Measurements from ENCODE around the gene CACNG1.

CACNG1 gene

DNA sequence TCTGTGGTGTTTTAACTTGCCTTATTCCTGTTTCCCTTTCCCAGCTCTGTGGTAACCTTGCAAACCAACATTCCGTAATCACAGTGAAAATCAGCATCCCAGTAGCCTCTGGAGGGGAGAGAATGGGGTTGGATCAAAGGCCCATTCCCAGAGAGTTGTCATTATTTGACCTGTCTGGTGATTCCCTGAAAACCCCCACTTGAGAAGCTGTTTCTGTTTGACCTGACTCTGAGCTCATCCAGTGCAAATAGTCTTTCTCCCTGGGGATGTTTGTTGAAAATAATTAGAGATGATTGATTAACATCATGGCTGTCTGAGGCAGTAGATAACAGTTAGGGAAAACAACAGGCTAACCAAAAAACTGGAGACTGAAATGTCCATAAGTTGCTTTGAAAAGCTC, 3.0 kb downstream of the CACNG1 start:
- Histone ChIP-seq H3K27me3 (replicated peaks; ENCODE audit: control insufficient read depth, insufficient read depth, low read length) (no peaks in the 10 kb centered on the region), H3K4me3 (replicated peaks; ENCODE audit: low read depth, low read length) (no peak overlapping the region), H3K36me3 (ENCODE audit: control insufficient read depth, insufficient read depth, low read length) (no peaks in the 10 kb centered on the region)
- no peak for DNase-seq (ENCODE audit: extremely low read depth, insufficient read length)
- TF ChIP-seq, protein P1, sequence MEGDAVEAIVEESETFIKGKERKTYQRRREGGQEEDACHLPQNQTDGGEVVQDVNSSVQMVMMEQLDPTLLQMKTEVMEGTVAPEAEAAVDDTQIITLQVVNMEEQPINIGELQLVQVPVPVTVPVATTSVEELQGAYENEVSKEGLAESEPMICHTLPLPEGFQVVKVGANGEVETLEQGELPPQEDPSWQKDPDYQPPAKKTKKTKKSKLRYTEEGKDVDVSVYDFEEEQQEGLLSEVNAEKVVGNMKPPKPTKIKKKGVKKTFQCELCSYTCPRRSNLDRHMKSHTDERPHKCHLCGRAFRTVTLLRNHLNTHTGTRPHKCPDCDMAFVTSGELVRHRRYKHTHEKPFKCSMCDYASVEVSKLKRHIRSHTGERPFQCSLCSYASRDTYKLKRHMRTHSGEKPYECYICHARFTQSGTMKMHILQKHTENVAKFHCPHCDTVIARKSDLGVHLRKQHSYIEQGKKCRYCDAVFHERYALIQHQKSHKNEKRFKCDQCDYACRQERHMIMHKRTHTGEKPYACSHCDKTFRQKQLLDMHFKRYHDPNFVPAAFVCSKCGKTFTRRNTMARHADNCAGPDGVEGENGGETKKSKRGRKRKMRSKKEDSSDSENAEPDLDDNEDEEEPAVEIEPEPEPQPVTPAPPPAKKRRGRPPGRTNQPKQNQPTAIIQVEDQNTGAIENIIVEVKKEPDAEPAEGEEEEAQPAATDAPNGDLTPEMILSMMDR (IDR thresholded peaks at IDR 0.05; ENCODE audit: insufficient read depth, low read length, poor library complexity, severe bottlenecking), result no peak

DNA sequence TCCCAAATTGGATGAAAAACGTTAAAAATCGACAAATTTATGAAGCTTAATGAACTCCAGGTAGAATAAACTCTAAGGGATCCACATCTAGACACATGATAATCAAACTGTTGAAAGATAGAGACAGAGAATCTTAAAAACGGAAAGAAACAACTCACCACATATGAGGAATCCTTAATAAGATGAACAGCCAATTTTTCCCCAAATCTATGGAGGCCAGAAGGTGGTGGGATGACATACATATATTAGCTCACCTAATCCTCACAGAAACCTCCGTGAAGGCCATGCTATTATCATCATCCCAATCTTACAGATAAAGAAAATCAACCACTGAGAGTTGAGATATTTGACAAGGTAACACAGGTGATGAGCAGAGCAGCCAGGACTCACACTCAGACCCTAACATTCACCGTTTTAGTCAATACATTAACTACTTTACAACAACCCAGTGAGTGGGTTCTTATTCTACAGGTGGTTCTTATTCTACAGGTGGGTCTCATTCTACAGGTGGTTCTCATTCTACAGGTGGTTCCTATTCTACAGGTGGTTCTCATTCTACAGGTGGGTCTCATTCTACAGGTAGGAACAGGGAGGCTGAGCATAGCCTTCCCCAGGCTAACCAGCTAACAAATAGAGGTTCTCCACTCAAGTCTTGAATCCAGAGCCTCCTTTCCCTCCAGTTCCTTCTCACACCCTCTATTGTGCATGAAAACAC, 4.8 kb downstream of the CACNG1 start:
- no peaks in the 10 kb centered on the region for H3K36me3 ChIP-seq (ENCODE audit: control insufficient read depth, insufficient read depth, low read length)
- H3K27me3 ChIP-seq (replicated peaks; ENCODE audit: control insufficient read depth, insufficient read depth, low read length), result no peaks in the 10 kb centered on the region
- no peak for DNase-seq (ENCODE audit: extremely low read depth, insufficient read length)
- no peak overlapping the region for H3K4me3 ChIP-seq (replicated peaks; ENCODE audit: low read depth, low read length)
- TF ChIP-seq, protein P1 (IDR thresholded peaks at IDR 0.05; ENCODE audit: insufficient read depth, low read length, poor library complexity, severe bottlenecking), result no peak

DNA sequence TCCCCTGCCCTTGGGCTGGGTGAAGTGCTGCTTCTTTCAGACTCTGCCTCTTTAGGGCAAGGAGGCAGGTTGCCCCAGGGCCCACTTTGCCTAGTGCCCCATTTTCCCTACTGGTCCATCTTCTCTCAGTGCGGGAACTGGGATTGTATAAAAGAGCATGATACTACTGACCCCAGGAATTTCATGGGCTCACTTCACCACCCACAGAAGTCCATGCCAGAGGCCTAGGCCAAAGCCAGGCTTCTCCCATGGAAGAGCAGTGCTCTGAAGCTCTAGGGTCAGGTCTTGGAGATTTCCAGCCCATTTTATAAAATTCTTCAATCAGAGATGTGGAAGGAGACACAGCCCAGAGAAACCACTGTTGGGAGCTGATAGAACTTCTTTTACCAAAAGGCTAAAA, 5.7 kb downstream of the CACNG1 start:
- Histone ChIP-seq H3K27me3 (replicated peaks; ENCODE audit: control insufficient read depth, insufficient read depth, low read length) (no peaks in the 10 kb centered on the region), H3K4me3 (replicated peaks; ENCODE audit: low read depth, low read length) (no peak overlapping the region), H3K36me3 (ENCODE audit: control insufficient read depth, insufficient read depth, low read length) (no peaks in the 10 kb centered on the region)
- TF ChIP-seq, protein P1 (IDR thresholded peaks at IDR 0.05; ENCODE audit: insufficient read depth, low read length, poor library complexity, severe bottlenecking), result no peak
- DNase-seq (ENCODE audit: extremely low read depth, insufficient read length), result no peak

DNA sequence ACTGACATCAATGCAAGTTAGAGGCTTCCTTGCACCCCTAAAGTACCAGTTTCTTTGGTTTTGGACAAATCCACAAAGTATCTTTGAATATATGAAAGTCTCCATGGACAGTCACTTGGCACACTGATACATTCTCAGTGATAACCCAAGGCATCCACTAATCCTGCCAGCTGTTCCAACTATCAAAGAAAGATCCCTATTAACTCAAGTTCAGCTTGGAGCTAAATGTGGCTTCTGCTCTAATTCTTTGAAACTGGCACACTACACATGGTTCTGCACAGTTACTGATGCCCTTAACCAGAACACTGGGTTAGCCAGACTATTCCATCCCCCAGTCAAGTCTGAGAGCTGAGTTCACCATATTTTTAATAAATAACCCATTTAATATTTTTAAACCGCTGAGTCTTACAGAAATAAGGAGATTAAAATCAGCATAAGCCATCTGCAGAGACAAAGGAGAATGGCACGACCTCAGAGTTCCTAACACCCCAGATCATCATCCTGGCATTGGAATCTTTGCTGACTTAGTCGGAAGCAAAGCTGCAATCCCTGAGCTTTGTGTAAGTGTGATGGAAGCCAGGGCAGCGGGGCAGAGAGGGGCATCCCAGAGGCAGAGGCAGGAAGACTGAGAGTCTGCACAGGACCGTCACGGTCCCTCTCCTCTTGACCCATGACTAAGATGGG, 6.3 kb downstream of the CACNG1 start:
- TF ChIP-seq, protein P1 (IDR thresholded peaks at IDR 0.05; ENCODE audit: insufficient read depth, low read length, poor library complexity, severe bottlenecking), result no peak
- no peaks in the 10 kb centered on the region for H3K27me3 ChIP-seq (replicated peaks; ENCODE audit: control insufficient read depth, insufficient read depth, low read length)
- no peak for DNase-seq (ENCODE audit: extremely low read depth, insufficient read length)
- H3K4me3 ChIP-seq (replicated peaks; ENCODE audit: low read depth, low read length), result no peak overlapping the region
- H3K36me3 ChIP-seq (ENCODE audit: control insufficient read depth, insufficient read depth, low read length), result no peaks in the 10 kb centered on the region

DNA sequence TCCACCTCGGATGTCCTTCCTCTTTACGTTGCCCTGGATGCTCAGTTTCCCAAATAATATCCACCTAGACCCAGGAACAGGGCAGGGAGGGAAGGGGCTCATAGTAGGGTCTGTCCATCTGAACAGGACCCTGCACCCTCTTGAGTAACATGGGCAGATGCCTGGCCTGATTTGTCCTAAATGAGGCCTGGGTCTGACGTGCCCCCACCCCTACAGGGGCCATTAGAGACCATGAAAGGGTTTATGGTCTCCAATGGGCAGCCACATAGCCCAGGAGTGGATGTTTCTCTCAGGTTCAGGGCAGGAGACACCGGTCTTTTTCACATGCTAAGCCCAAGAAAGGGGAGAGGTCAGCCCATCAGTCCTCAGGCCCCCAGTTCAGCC, 6.8 kb downstream of the CACNG1 start:
- no peak overlapping the region for H3K4me3 ChIP-seq (replicated peaks; ENCODE audit: low read depth, low read length)
- TF ChIP-seq, protein P1 (IDR thresholded peaks at IDR 0.05; ENCODE audit: insufficient read depth, low read length, poor library complexity, severe bottlenecking), result no peak
- no peaks in the 10 kb centered on the region for H3K36me3 ChIP-seq (ENCODE audit: control insufficient read depth, insufficient read depth, low read length)
- DNase-seq (ENCODE audit: extremely low read depth, insufficient read length), result no peak
- no peaks in the 10 kb centered on the region for H3K27me3 ChIP-seq (replicated peaks; ENCODE audit: control insufficient read depth, insufficient read depth, low read length)

Data from GM06990 (cell line).